Stomach smooth muscle (tissue), 2 donors: ENCODE measurements around the gene TRMT44.

ENCODE experiments used
- H3K27ac ChIP-seq: one replicate; pipeline ENCODE4 v1.7.0; 2013; ENCODE audit warnings: mild to moderate bottlenecking, low read length, inconsistent platforms
- H3K27me3 ChIP-seq, 2 donors: one replicate each; pipeline ENCODE4 v1.7.0; 2013; ENCODE audit warnings: low read length in 2 of 2; ENCODE audit not compliant: insufficient read depth in 2 of 2, control insufficient read depth in 1 of 2
- H3K36me3 ChIP-seq, 2 donors: one replicate each; pipeline ENCODE4 v1.7.0; 2013; ENCODE audit warnings: low read length in 2 of 2; ENCODE audit not compliant: control insufficient read depth in 2 of 2, insufficient read depth in 2 of 2
- H3K4me1 ChIP-seq: one replicate; pipeline ENCODE4 v1.7.0; 2013; ENCODE audit warnings: low read length; ENCODE audit not compliant: control insufficient read depth, insufficient read depth
- H3K4me3 ChIP-seq, 2 donors: one replicate each; pipeline ENCODE4 v1.7.0; 2013; ENCODE audit warnings: low read length in 2 of 2
- H3K9ac ChIP-seq, 2 donors: one replicate each; pipeline ENCODE4 v1.7.0; 2013; ENCODE audit warnings: low read length in 2 of 2, mild to moderate bottlenecking in 1 of 2
- H3K9me3 ChIP-seq, 2 donors: one replicate each; pipeline ENCODE4 v1.7.0; 2013; ENCODE audit warnings: low read length in 2 of 2; ENCODE audit not compliant: control insufficient read depth in 2 of 2
- donor health status: healthy.
- donor health status: Pancreatic carcinoma.

TRMT44 gene

GRCh38 chr4:8494218-8494617, 53.6 kb downstream of the TRMT44 start:
- Histone ChIP-seq H3K4me1 (no peaks in the 10 kb centered on the region), H3K36me3 (no peaks in the 10 kb centered on the region), H3K4me3 (no peak overlapping the region), H3K27me3 (peaks cover 2 to 3% of the 10 kb centered on the region in 2 donors), H3K9ac (no peak overlapping the region), H3K27ac (no peak overlapping the region), H3K9me3 (no peaks in the 10 kb centered on the region)

- Histone ChIP-seq H3K27ac (no peak overlapping the region), H3K4me1 (no peaks in the 10 kb centered on the region), H3K9me3 (no peaks in the 10 kb centered on the region), H3K4me3 (no peak overlapping the region), H3K27me3 (peaks cover 2 to 3% of the 10 kb centered on the region in 2 donors), H3K36me3 (no peaks in the 10 kb centered on the region), H3K9ac (no peak overlapping the region)
These were observed 54.5 kb downstream of the TRMT44 start for GRCh38 chr4:8494983-8495548.

- H3K9ac ChIP-seq: no peak overlapping the region
- H3K4me3 ChIP-seq: no peak overlapping the region
- no peaks in the 10 kb centered on the region for H3K36me3 ChIP-seq
- peaks cover 2 to 3% of the 10 kb centered on the region in 2 donors for H3K27me3 ChIP-seq
- H3K9me3 ChIP-seq: no peaks in the 10 kb centered on the region
- H3K27ac ChIP-seq: no peak overlapping the region
- no peaks in the 10 kb centered on the region for H3K4me1 ChIP-seq
These were observed 55.2 kb downstream of the TRMT44 start for GRCh38 chr4:8495803-8496202.

- H3K9me3 ChIP-seq: peaks cover 0 to 5% of the 10 kb centered on the region in 2 donors
- peaks cover 2 to 3% of the 10 kb centered on the region in 2 donors for H3K27me3 ChIP-seq
- peaks cover 3% of the 10 kb centered on the region for H3K4me1 ChIP-seq
- no peaks in the 10 kb centered on the region for H3K36me3 ChIP-seq
- H3K9ac ChIP-seq: no peak overlapping the region
- no peak overlapping the region for H3K4me3 ChIP-seq
- no peak overlapping the region for H3K27ac ChIP-seq
These were observed 57.2 kb downstream of the TRMT44 start for GRCh38 chr4:8497762-8498161.

- H3K9ac ChIP-seq: no peak overlapping the region
- H3K27ac ChIP-seq: no peak overlapping the region
- H3K9me3 ChIP-seq: peaks cover 0 to 5% of the 10 kb centered on the region in 2 donors
- peaks cover 14% of the 10 kb centered on the region for H3K4me1 ChIP-seq
- no peaks in the 10 kb centered on the region for H3K36me3 ChIP-seq
- peaks cover 2 to 3% of the 10 kb centered on the region in 2 donors for H3K27me3 ChIP-seq
- no peak overlapping the region for H3K4me3 ChIP-seq
These were observed 60.4 kb downstream of the TRMT44 start for GRCh38 chr4:8500966-8501365.

GRCh38 chr4:8501781-8502180, 61.2 kb downstream of the TRMT44 start:
- H3K9me3 ChIP-seq: peaks cover 0 to 5% of the 10 kb centered on the region in 2 donors
- no peak overlapping the region for H3K9ac ChIP-seq
- H3K27me3 ChIP-seq: peaks cover 2 to 3% of the 10 kb centered on the region in 2 donors
- no peak overlapping the region for H3K27ac ChIP-seq
- H3K4me1 ChIP-seq: peaks cover 22% of the 10 kb centered on the region
- H3K4me3 ChIP-seq: no peak overlapping the region
- no peaks in the 10 kb centered on the region for H3K36me3 ChIP-seq

GRCh38 chr4:8502371-8502770, 61.8 kb downstream of the TRMT44 start:
- H3K9me3 ChIP-seq: peaks cover 0 to 5% of the 10 kb centered on the region in 2 donors
- H3K36me3 ChIP-seq: no peaks in the 10 kb centered on the region
- H3K9ac ChIP-seq: no peak overlapping the region
- no peak overlapping the region for H3K27ac ChIP-seq
- no peak overlapping the region for H3K4me3 ChIP-seq
- H3K4me1 ChIP-seq: peaks cover 28% of the 10 kb centered on the region
- peaks cover 2 to 3% of the 10 kb centered on the region in 2 donors for H3K27me3 ChIP-seq

GRCh38 chr4:8502836-8503585, 62.4 kb downstream of the TRMT44 start:
- H3K4me1 ChIP-seq: peaks cover 31% of the 10 kb centered on the region
- peaks cover 0 to 5% of the 10 kb centered on the region in 2 donors for H3K9me3 ChIP-seq
- H3K27ac ChIP-seq: no peak overlapping the region
- H3K4me3 ChIP-seq: no peak overlapping the region
- no peaks in the 10 kb centered on the region for H3K36me3 ChIP-seq
- H3K27me3 ChIP-seq: peaks cover 0 to 3% of the 10 kb centered on the region in 2 donors
- H3K9ac ChIP-seq: no peak overlapping the region

- Histone ChIP-seq H3K4me3 (no peak overlapping the region), H3K27me3 (no peaks in the 10 kb centered on the region), H3K27ac (no peak overlapping the region), H3K36me3 (no peaks in the 10 kb centered on the region), H3K9ac (no peak overlapping the region), H3K9me3 (peaks cover 0 to 5% of the 10 kb centered on the region in 2 donors), H3K4me1 (peaks cover 31% of the 10 kb centered on the region)
These were observed 63.2 kb downstream of the TRMT44 start for GRCh38 chr4:8503801-8504200.

- H3K36me3 ChIP-seq: no peaks in the 10 kb centered on the region
- H3K4me3 ChIP-seq: no peak overlapping the region
- no peak overlapping the region for H3K27ac ChIP-seq
- peaks cover 31% of the 10 kb centered on the region for H3K4me1 ChIP-seq
- no peak overlapping the region for H3K9ac ChIP-seq
- peaks cover 0 to 5% of the 10 kb centered on the region in 2 donors for H3K9me3 ChIP-seq
- H3K27me3 ChIP-seq: no peaks in the 10 kb centered on the region
These were observed 63.9 kb downstream of the TRMT44 start for GRCh38 chr4:8504279-8505007.
